ENCODE results near the gene ITIH2. TPM values are rescaled to one million over a fixed set of nuclear protein-coding genes. Genes with fewer than 3 reads are reported as not detected.
"Not testable (repeated sequence)": the region's sequence is repeated elsewhere in the genome, so short reads cannot be mapped to it uniquely, and the experiment has no call there.

Gene ITIH2
- polyA plus RNA-seq, 3 donors, result not detected

GRCh38 chr10:7738536-7739407 lies 35.7 kb downstream of the ITIH2 start:
- TF ChIP-seq, protein P1, sequence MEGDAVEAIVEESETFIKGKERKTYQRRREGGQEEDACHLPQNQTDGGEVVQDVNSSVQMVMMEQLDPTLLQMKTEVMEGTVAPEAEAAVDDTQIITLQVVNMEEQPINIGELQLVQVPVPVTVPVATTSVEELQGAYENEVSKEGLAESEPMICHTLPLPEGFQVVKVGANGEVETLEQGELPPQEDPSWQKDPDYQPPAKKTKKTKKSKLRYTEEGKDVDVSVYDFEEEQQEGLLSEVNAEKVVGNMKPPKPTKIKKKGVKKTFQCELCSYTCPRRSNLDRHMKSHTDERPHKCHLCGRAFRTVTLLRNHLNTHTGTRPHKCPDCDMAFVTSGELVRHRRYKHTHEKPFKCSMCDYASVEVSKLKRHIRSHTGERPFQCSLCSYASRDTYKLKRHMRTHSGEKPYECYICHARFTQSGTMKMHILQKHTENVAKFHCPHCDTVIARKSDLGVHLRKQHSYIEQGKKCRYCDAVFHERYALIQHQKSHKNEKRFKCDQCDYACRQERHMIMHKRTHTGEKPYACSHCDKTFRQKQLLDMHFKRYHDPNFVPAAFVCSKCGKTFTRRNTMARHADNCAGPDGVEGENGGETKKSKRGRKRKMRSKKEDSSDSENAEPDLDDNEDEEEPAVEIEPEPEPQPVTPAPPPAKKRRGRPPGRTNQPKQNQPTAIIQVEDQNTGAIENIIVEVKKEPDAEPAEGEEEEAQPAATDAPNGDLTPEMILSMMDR (IDR thresholded peaks at IDR 0.05), result no peak
- Mint-ChIP-seq H3K4me1 (no peaks in the 10 kb centered on the region), H3K9me3 (peaks cover 0 to 2% (median 0%) of the 10 kb centered on the region in 7 donors), H3K36me3 (no peaks in the 10 kb centered on the region), H3K27me3 (ENCODE audit: low read depth in 3 of 3) (peaks cover 0 to 3% (median 0%) of the 10 kb centered on the region in 3 donors), H3K27ac (no peak overlapping the region), H3K4me3 (no peak overlapping the region)
- intact Hi-C loops (cut with micrococcal nuclease), result no loop called here
- 98% methylated on average over 11 of the region's 20 CpGs for WGBS (ENCODE audit: insufficient coverage)
- Histone ChIP-seq H3K4me2 (replicated peaks; ENCODE audit: extremely low read depth, low read length, poor library complexity, severe bottlenecking) (no peak overlapping the region), H4K20me1 (ENCODE audit: insufficient read depth, low read length) (no peaks in the 10 kb centered on the region), H3K4me1 (ENCODE audit: control insufficient read depth in 1 of 2, insufficient read depth in 2 of 2, low read length in 2 of 2) (no peaks in the 10 kb centered on the region), H3K27ac (ENCODE audit: low read depth in 1 of 2, low read length in 2 of 2) (no peak overlapping the region), H3K36me3 (replicated peaks in 1 of 2; ENCODE audit: control insufficient read depth in 1 of 2, insufficient read depth in 2 of 2, low read length in 2 of 2) (no peaks in the 10 kb centered on the region), H2AFZ (ENCODE audit: insufficient read depth, low read depth, low read length, poor library complexity, severe bottlenecking) (no peak overlapping the region), H3K79me2 (ENCODE audit: insufficient read depth, low read length) (no peaks in the 10 kb centered on the region), H3K4me3 (replicated peaks in 1 of 3; ENCODE audit: low read depth in 2 of 3, low read length in 3 of 3) (no peak overlapping the region), H3K9me3 (replicated peaks in 1 of 2; ENCODE audit: control insufficient read depth in 1 of 2, insufficient read depth in 1 of 2, low read length in 2 of 2) (no peaks in the 10 kb centered on the region), H3K27me3 (ENCODE audit: control insufficient read depth in 2 of 2, insufficient read depth in 2 of 2, low read length in 2 of 2) (no peaks in the 10 kb centered on the region), H3K9ac (ENCODE audit: insufficient read depth, low read length, poor library complexity, severe bottlenecking) (no peak overlapping the region)
- DNase-seq, result no peak

GRCh38 chr10:7744307-7744706 lies 41.2 kb downstream of the ITIH2 start:
- Mint-ChIP-seq H3K27me3 (ENCODE audit: low read depth in 3 of 3) (peaks cover 0 to 3% (median 1%) of the 10 kb centered on the region in 3 donors), H3K4me3 (no peak overlapping the region), H3K4me1 (no peaks in the 10 kb centered on the region), H3K9me3 (no peaks in the 10 kb centered on the region), H3K36me3 (peaks cover 0 to under 1% of the 10 kb centered on the region in 2 donors), H3K27ac (peak overlapping the region in 1 of 7 donors; percentile 30)
- Histone ChIP-seq H3K9ac (ENCODE audit: insufficient read depth, low read length, poor library complexity, severe bottlenecking) (no peak overlapping the region), H3K27ac (ENCODE audit: low read depth in 1 of 2, low read length in 2 of 2) (no peak overlapping the region), H3K9me3 (replicated peaks in 1 of 2; ENCODE audit: control insufficient read depth in 1 of 2, insufficient read depth in 1 of 2, low read length in 2 of 2) (no peaks in the 10 kb centered on the region), H3K79me2 (ENCODE audit: insufficient read depth, low read length) (no peaks in the 10 kb centered on the region), H2AFZ (ENCODE audit: insufficient read depth, low read depth, low read length, poor library complexity, severe bottlenecking) (no peak overlapping the region), H3K27me3 (ENCODE audit: control insufficient read depth in 2 of 2, insufficient read depth in 2 of 2, low read length in 2 of 2) (no peaks in the 10 kb centered on the region), H3K4me2 (replicated peaks; ENCODE audit: extremely low read depth, low read length, poor library complexity, severe bottlenecking) (no peak overlapping the region), H3K4me3 (replicated peaks in 1 of 3; ENCODE audit: low read depth in 2 of 3, low read length in 3 of 3) (no peak overlapping the region), H4K20me1 (ENCODE audit: insufficient read depth, low read length) (no peaks in the 10 kb centered on the region), H3K36me3 (replicated peaks in 1 of 2; ENCODE audit: control insufficient read depth in 1 of 2, insufficient read depth in 2 of 2, low read length in 2 of 2) (no peaks in the 10 kb centered on the region), H3K4me1 (ENCODE audit: control insufficient read depth in 1 of 2, insufficient read depth in 2 of 2, low read length in 2 of 2) (no peaks in the 10 kb centered on the region)
- WGBS (ENCODE audit: insufficient coverage), result 64% methylated on average over 1 of the region's 8 CpGs
- intact Hi-C loops (cut with micrococcal nuclease), result no loop called here
- TF ChIP-seq, protein P1 (IDR thresholded peaks at IDR 0.05), result no peak
- DNase-seq, result no peak

- intact Hi-C loops (cut with micrococcal nuclease); H3K27me3 ChIP-seq (ENCODE audit: control insufficient read depth in 2 of 2, insufficient read depth in 2 of 2, low read length in 2 of 2); H3K27ac ChIP-seq (ENCODE audit: low read depth in 1 of 2, low read length in 2 of 2); H3K9me3 Mint-ChIP-seq; H3K27me3 Mint-ChIP-seq (ENCODE audit: low read depth in 3 of 3); H3K4me3 Mint-ChIP-seq; H3K79me2 ChIP-seq (ENCODE audit: insufficient read depth, low read length); DNase-seq; H3K9ac ChIP-seq (ENCODE audit: insufficient read depth, low read length, poor library complexity, severe bottlenecking); H4K20me1 ChIP-seq (ENCODE audit: insufficient read depth, low read length); H2AFZ ChIP-seq (ENCODE audit: insufficient read depth, low read depth, low read length, poor library complexity, severe bottlenecking); H3K27ac Mint-ChIP-seq; H3K4me2 ChIP-seq (replicated peaks; ENCODE audit: extremely low read depth, low read length, poor library complexity, severe bottlenecking); H3K4me1 Mint-ChIP-seq; H3K4me3 ChIP-seq (replicated peaks in 1 of 3; ENCODE audit: low read depth in 2 of 3, low read length in 3 of 3); H3K9me3 ChIP-seq (replicated peaks in 1 of 2; ENCODE audit: control insufficient read depth in 1 of 2, insufficient read depth in 1 of 2, low read length in 2 of 2); H3K4me1 ChIP-seq (ENCODE audit: control insufficient read depth in 1 of 2, insufficient read depth in 2 of 2, low read length in 2 of 2): not testable (repeated sequence)
- WGBS (ENCODE audit: insufficient coverage), result 93% methylated on average over 7 of the region's 7 CpGs
- H3K36me3 ChIP-seq (replicated peaks in 1 of 2; ENCODE audit: control insufficient read depth in 1 of 2, insufficient read depth in 2 of 2, low read length in 2 of 2), result peaks cover 31 to 36% of the 10 kb centered on the region in 2 donors
- H3K36me3 Mint-ChIP-seq, result peaks cover 28 to 31% of the 10 kb centered on the region in 2 donors
Observed at GRCh38 chr10:7748637-7749036, 45.5 kb downstream of the ITIH2 start.

Data from CD14-positive monocyte (primary cell).